Measurements from ENCODE around the gene ATP13A2.

ATP13A2 gene

DNA sequence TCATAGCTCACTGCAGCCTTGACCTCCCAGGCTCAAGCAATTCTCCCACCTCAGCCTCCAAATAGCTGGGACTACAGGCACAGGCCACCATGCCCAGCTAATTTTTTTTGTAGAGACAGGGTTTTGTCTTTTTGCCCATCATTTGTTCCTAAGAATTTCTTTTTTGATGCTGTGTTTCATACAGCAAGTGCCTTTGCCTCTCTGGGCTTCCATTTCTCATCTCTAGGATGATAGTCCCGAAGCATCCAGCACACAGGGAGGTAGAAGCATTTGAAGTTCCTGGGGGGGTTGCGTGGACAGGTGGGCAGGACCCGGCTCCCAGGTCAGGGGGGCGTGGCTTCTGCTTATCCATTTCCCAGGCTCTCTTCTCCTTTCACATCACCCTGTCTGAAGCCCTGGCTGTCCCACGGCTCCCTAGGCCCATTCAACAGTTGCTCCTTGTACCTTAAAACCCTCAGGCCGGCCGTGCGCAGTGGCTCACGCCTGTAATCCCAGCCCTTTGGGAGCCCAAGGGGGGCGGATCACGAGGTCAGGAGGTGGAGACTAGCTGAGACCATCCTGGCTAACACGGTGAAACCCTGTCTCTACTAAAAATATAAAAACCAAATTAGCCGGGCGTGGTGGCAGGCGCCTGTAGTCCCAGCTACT lies 3.4 kb downstream of the ATP13A2 start:
- no peak for DNase-seq (ENCODE audit: low read depth in 2 of 2)
- H3K4me3 ChIP-seq (replicated peaks in 1 of 2; ENCODE audit: low read depth in 2 of 2, low read length in 2 of 2) = no peak overlapping the region
- TF ChIP-seq, protein P1, sequence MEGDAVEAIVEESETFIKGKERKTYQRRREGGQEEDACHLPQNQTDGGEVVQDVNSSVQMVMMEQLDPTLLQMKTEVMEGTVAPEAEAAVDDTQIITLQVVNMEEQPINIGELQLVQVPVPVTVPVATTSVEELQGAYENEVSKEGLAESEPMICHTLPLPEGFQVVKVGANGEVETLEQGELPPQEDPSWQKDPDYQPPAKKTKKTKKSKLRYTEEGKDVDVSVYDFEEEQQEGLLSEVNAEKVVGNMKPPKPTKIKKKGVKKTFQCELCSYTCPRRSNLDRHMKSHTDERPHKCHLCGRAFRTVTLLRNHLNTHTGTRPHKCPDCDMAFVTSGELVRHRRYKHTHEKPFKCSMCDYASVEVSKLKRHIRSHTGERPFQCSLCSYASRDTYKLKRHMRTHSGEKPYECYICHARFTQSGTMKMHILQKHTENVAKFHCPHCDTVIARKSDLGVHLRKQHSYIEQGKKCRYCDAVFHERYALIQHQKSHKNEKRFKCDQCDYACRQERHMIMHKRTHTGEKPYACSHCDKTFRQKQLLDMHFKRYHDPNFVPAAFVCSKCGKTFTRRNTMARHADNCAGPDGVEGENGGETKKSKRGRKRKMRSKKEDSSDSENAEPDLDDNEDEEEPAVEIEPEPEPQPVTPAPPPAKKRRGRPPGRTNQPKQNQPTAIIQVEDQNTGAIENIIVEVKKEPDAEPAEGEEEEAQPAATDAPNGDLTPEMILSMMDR (IDR thresholded peaks at IDR 0.05; ENCODE audit: low read depth, low read length) = no peak

DNA sequence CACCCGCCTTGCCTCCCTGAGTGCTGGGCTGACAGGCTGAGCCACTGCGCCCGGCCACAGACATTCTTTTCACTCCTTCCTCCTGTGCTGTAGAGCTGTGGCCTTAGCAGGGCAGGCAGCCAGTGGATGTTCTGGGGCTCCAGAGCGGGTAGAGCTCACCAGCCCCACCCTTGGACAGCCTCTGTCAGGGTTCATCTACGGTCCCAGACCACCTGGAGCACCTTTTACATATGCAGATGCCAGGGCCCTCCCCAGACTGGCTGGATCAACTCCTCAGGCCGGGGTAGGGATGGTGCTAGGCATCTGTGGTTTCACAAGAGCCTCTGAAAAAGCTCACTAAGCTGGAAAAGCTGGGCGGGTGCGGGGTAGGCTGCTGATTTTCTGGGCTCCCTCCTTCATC lies 4.6 kb downstream of the ATP13A2 start:
- no peak for DNase-seq (ENCODE audit: low read depth in 2 of 2)
- TF ChIP-seq, protein P1 (IDR thresholded peaks at IDR 0.05; ENCODE audit: low read depth, low read length) = no peak
- H3K4me3 ChIP-seq (replicated peaks in 1 of 2; ENCODE audit: low read depth in 2 of 2, low read length in 2 of 2) = no peak overlapping the region

DNA sequence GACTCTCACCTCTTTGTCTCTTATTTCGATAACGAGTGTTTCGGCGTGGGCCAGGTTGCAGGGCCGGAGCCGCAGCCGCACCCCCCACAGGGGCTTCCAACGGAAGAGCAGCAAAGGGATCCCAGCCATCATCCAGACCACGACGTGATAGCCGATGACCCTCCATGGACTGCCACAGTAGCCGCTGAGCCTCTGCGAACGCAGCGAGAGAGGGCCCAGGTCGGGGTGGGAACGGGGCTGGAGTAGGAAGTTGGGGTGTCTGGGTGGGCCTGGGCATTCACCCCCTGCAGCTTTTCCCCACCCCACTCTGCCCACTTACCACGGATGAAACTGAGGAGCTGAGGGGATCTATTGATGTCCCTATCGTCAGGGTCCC lies 6.4 kb downstream of the ATP13A2 start:
- H3K4me3 ChIP-seq (replicated peaks in 1 of 2; ENCODE audit: low read depth in 2 of 2, low read length in 2 of 2) = no peak overlapping the region
- TF ChIP-seq, protein P1 (IDR thresholded peaks at IDR 0.05; ENCODE audit: low read depth, low read length) = no peak

DNA sequence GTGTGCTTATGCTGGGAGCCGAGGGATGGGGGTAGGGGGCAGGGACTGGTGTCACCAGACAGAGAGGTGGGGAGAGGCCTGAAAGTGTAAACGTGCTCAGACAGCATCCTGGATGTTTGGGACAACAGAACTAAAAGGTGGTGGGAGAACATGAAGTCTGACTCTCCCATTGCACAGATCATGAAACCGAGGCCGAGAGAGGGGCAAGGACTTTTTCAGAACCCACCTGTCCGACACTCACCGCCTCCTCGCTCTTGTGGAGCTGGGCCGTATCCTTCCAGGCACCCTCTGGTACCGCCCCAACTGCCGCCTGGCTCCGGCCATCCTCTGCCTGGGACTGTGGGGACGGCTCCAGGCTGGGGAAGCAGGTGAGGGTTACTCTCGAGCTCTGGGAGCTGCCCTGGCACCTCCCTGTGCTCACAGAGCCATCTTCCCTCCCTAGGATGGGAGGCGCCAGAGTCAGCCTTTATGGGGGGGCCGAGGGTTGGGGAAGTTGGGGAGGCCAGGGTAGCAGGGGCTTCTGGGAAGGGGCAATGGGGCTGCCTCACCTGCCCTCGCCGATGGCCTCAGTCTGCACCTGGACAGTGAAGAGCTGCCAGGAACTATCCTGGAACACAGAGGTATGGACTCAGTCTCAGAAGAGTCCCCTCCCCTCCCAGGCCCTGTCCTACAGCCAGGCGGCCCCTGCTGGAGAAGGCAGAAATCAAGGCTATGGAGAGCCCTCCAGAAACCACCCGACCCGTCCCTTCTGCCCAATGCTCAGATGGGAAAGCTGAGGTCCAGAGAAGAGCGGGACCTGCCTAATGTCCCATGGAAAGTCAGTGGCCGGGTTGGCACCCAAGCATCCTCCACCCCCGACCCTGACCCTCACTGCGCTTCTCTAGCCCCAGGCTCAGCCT lies 7.0 kb downstream of the ATP13A2 start:
- TF ChIP-seq, protein P1 (IDR thresholded peaks at IDR 0.05; ENCODE audit: low read depth, low read length) = peak; percentile 11
- no peak overlapping the region for H3K4me3 ChIP-seq (replicated peaks in 1 of 2; ENCODE audit: low read depth in 2 of 2, low read length in 2 of 2)
- no peak for DNase-seq (ENCODE audit: low read depth in 2 of 2)

More for the DNA sequence above, 6.4 kb downstream of the ATP13A2 start:
- no peak for DNase-seq (ENCODE audit: low read depth in 2 of 2)

DNA sequence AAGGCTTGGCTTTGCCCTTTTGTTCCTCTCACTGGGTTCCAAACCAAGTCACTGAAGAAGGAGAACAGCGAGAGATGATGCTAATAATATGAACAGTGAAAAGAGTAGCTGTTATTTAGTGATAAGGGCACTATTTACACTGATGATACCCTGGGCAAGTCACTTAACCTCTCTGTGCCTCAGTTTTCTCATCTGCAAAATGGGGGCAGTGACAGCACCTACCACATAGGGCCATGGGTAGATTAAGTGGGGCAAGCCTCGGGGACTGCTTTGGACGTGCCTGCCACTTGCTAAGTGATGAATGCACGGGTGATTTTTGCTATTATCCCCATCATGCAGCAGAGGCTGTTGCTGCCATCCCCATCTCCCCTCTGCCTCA lies 9.2 kb downstream of the ATP13A2 start:
- DNase-seq (ENCODE audit: low read depth in 2 of 2) = no peak
- TF ChIP-seq, protein P1 (IDR thresholded peaks at IDR 0.05; ENCODE audit: low read depth, low read length) = no peak
- no peak overlapping the region for H3K4me3 ChIP-seq (replicated peaks in 1 of 2; ENCODE audit: low read depth in 2 of 2, low read length in 2 of 2)

DNA sequence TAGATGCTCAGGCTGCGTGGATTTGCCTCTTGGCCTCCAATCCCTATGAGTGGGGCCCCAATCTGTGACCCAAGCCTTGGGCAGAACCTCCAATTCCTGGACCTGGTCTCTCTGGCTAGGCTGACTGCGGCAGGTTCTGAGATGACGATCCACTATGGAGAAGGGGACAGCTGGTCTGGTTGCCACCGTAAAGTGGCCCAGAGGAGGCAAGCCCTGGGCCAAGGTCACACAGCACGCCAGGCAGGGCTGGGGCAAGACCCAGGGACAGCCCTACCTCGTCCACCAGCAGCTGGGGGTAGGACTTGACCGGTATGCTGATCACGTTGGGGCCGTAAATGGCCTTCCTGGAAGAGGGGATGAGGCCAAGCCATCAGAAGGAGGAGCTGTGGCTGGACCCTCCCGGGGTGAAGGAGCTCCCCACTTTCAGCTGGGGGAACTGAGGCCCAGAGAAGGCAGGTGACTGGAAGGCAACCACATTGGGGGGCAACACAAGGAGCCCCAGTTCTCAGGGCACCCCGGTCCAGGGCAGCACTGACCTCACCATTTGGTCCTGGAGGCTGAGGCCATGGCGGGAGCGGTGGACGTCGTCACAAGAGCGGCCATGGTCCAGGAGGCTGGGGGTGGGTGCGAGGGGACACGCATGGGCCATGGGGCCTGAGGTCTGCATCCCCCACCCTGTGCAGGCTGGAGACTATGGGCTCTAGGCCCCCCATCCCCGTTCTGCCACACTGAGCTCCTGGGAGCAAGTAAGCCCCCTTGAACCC lies 9.8 kb downstream of the ATP13A2 start:
- no peak for DNase-seq (ENCODE audit: low read depth in 2 of 2)
- TF ChIP-seq, protein P1 (IDR thresholded peaks at IDR 0.05; ENCODE audit: low read depth, low read length) = no peak

More for the DNA sequence above, 9.8 kb downstream of the ATP13A2 start:
- no peak overlapping the region for H3K4me3 ChIP-seq (replicated peaks in 1 of 2; ENCODE audit: low read depth in 2 of 2, low read length in 2 of 2)

Data from cardiac fibroblast (primary cell).